Mesenchymal stem cell (in vitro differentiated cells and primary cell): ENCODE data around the gene WNT11. TPM values are rescaled to one million over a fixed set of nuclear protein-coding genes. Genes with fewer than 3 reads are reported as not detected.

Experiments
- DNase-seq: peaks from one replicate; pipeline ENCODE4 v3.0.0-alpha.2; 2013
- H2AFZ ChIP-seq: one replicate; pipeline ENCODE4 v1.6.1; 2013; ENCODE audit warnings: low read depth, mild to moderate bottlenecking, control low read depth, inconsistent platforms, low read length, moderate library complexity
- H2AK5ac ChIP-seq: 2 replicates; pipeline ENCODE4 v1.6.1; 2013; ENCODE audit warnings: low read length, moderate library complexity, mild to moderate bottlenecking, inconsistent platforms; ENCODE audit not compliant: severe bottlenecking
- H2BK120ac ChIP-seq: one replicate; pipeline ENCODE4 v1.6.1; 2013; ENCODE audit warnings: low read depth, mild to moderate bottlenecking, inconsistent platforms, low read length, moderate library complexity
- H2BK12ac ChIP-seq, 2 experiments: one replicate each; pipeline ENCODE4 v1.6.1; 2013; ENCODE audit warnings: inconsistent platforms in 2 of 2, low read length in 2 of 2, mild to moderate bottlenecking in 2 of 2, moderate library complexity in 2 of 2, control low read depth in 1 of 2
- H2BK15ac ChIP-seq: one replicate; pipeline ENCODE4 v1.6.1; 2013; ENCODE audit warnings: mild to moderate bottlenecking, low read depth, inconsistent platforms; ENCODE audit not compliant: poor library complexity, severe bottlenecking
- H2BK5ac ChIP-seq: 2 replicates; pipeline ENCODE4 v1.6.1; 2013; ENCODE audit warnings: low read depth, mild to moderate bottlenecking, low read length, control low read depth, inconsistent platforms; ENCODE audit not compliant: poor library complexity, severe bottlenecking
- H3K14ac ChIP-seq, 2 experiments: one replicate each; pipeline ENCODE4 v1.6.1; 2013; ENCODE audit warnings: inconsistent platforms in 2 of 2, low read length in 2 of 2, control low read depth in 1 of 2, mild to moderate bottlenecking in 1 of 2, moderate library complexity in 1 of 2
- H3K18ac ChIP-seq, 2 experiments: one replicate each; pipeline ENCODE4 v1.6.1; 2013; ENCODE audit warnings: inconsistent platforms in 2 of 2, low read length in 2 of 2, control low read depth in 1 of 2, low read depth in 1 of 2, mild to moderate bottlenecking in 1 of 2
- H3K23ac ChIP-seq, 2 experiments: one replicate each; pipeline ENCODE4 v1.6.1; 2013; ENCODE audit warnings: inconsistent platforms in 2 of 2, low read length in 2 of 2, mild to moderate bottlenecking in 2 of 2, moderate library complexity in 2 of 2, control low read depth in 1 of 2
- H3K27ac ChIP-seq: 2 replicates; pipeline ENCODE4 v1.5.1; 2013; ENCODE audit warnings: mild to moderate bottlenecking, moderate library complexity, low read length, control low read depth, inconsistent platforms; ENCODE audit not compliant: poor library complexity, severe bottlenecking
- H3K27me3 ChIP-seq, 2 experiments: 2 replicates each; pipeline versions ENCODE4 v1.6.1 to v1.7.0; 2013; ENCODE audit warnings: low read length in 2 of 2, mild to moderate bottlenecking in 2 of 2, moderate library complexity in 2 of 2, control low read depth in 1 of 2, inconsistent platforms in 1 of 2; ENCODE audit not compliant: control insufficient read depth in 1 of 2, insufficient read depth in 1 of 2
- H3K36me3 ChIP-seq, 2 experiments: 2 replicates each; pipeline versions ENCODE4 v1.6.1 to v1.7.0; 2013; ENCODE audit warnings: low read length in 2 of 2, control low read depth in 1 of 2, inconsistent platforms in 1 of 2, low read depth in 1 of 2, mild to moderate bottlenecking in 1 of 2; ENCODE audit not compliant: insufficient read depth in 2 of 2, control insufficient read depth in 1 of 2
- H3K4ac ChIP-seq, 2 experiments: one replicate each; pipeline ENCODE4 v1.6.1; 2013; ENCODE audit warnings: inconsistent platforms in 2 of 2, low read length in 2 of 2, mild to moderate bottlenecking in 2 of 2, moderate library complexity in 2 of 2, control low read depth in 1 of 2, low read depth in 1 of 2
- H3K4me1 ChIP-seq: 2 replicates; pipeline ENCODE4 v1.6.1; 2013; ENCODE audit warnings: low read depth, low read length, control low read depth; ENCODE audit not compliant: control insufficient read depth, insufficient read depth
- H3K4me2 ChIP-seq: 2 replicates; pipeline ENCODE4 v1.6.1; 2013; ENCODE audit warnings: low read length, mild to moderate bottlenecking, inconsistent platforms; ENCODE audit not compliant: poor library complexity, severe bottlenecking
- H3K4me3 ChIP-seq, 2 experiments: 2 replicates each; pipeline versions ENCODE4 v1.5.1 to v1.7.0; 2013; ENCODE audit warnings: low read length in 2 of 2, mild to moderate bottlenecking in 2 of 2, control low read depth in 1 of 2, low read depth in 1 of 2; ENCODE audit not compliant: insufficient read depth in 1 of 2
- H3K79me1 ChIP-seq: replicated peaks from 2 replicates; pipeline ENCODE4 v1.6.1; 2013; ENCODE audit warnings: mild to moderate bottlenecking, control low read depth, low read length, inconsistent platforms; ENCODE audit not compliant: poor library complexity, severe bottlenecking
- H3K9ac ChIP-seq: 2 replicates; pipeline ENCODE4 v1.7.0; 2013; ENCODE audit warnings: mild to moderate bottlenecking, low read length, moderate library complexity
- H3K9me3 ChIP-seq: 2 replicates; pipeline ENCODE4 v1.7.0; 2013; ENCODE audit warnings: mild to moderate bottlenecking, low read length; ENCODE audit not compliant: control insufficient read depth
- H4K8ac ChIP-seq: one replicate; pipeline ENCODE4 v1.6.1; 2013; ENCODE audit warnings: inconsistent platforms, mild to moderate bottlenecking, low read length, moderate library complexity
- H4K91ac ChIP-seq: one replicate; pipeline ENCODE4 v1.6.1; 2013; ENCODE audit warnings: mild to moderate bottlenecking, low read length, inconsistent platforms
- WGBS: methylation state at CpG from one replicate; pipeline ENCODE4 v1.1.7; 2013; ENCODE audit warnings: mixed read lengths; 5-methylcytosine and 5-hydroxymethylcytosine counted together
- polyA plus RNA-seq, 2 experiments: library from polyadenylated mRNA; stranded (reverse); fragments of 200-250 nt; gene quantifications; one replicate each; pipeline ENCODE4 v1.2.3, GENCODE V29; 2013

WNT11 gene
- polyA plus RNA-seq (2013, experiment 1 of 2): not detected
- polyA plus RNA-seq (2013, experiment 2 of 2): not detected

GRCh38 chr11:76206327-76207081 lies at the start of gene WNT11:
Gene WNT11 (minus strand): TSS chr11:76206502. CDS start chr11:76206407, 95 bp downstream.
- H3K9me3 ChIP-seq: no peaks in the 10 kb centered on the region
- H2AK5ac ChIP-seq: no peak within 1 kb of the TSS
- H2BK120ac ChIP-seq: no peak within 1 kb of the TSS
- peak within 1 kb of the TSS; percentile 71 for H3K4me2 ChIP-seq
- H3K23ac ChIP-seq: no peak within 1 kb of the TSS
- no peak within 1 kb of the TSS for H4K91ac ChIP-seq
- H3K79me1 ChIP-seq: no peaks in the 10 kb centered on the region
- WGBS: under 1% methylated on average over 58 of the region's 80 CpGs
- peak within 1 kb of the TSS; percentile 2 for H4K8ac ChIP-seq
- H2BK15ac ChIP-seq: no peak within 1 kb of the TSS
- H3K9ac ChIP-seq: peak within 1 kb of the TSS; percentile 74
- H3K27ac ChIP-seq: no peak within 1 kb of the TSS
- peak within 1 kb of the TSS; percentile 38 to 78 for H3K4me3 ChIP-seq
- no peak within 1 kb of the TSS for H2AFZ ChIP-seq
- H3K4ac ChIP-seq: no peak within 1 kb of the TSS
- H2BK5ac ChIP-seq: no peak within 1 kb of the TSS
- peaks cover 42 to 85% of the 10 kb centered on the region in 2 experiments for H3K27me3 ChIP-seq
- H2BK12ac ChIP-seq: no peak within 1 kb of the TSS
- no peaks in the 10 kb centered on the region for H3K36me3 ChIP-seq
- peak; percentile 43 for DNase-seq
- H3K14ac ChIP-seq: no peak within 1 kb of the TSS
- H3K18ac ChIP-seq: no peak within 1 kb of the TSS
- peaks cover 53% of the 10 kb centered on the region for H3K4me1 ChIP-seq

GRCh38 chr11:76253416-76253815 lies 47.1 kb upstream of the WNT11 start:
- no peak overlapping the region for H3K23ac ChIP-seq
- no peak overlapping the region for H3K4me2 ChIP-seq
- H2AFZ ChIP-seq: no peak overlapping the region
- no peak overlapping the region for H2BK15ac ChIP-seq
- no peak overlapping the region for H4K91ac ChIP-seq
- no peak overlapping the region for H3K14ac ChIP-seq
- H3K4me3 ChIP-seq: no peak overlapping the region
- no peak overlapping the region for H2BK120ac ChIP-seq
- H2AK5ac ChIP-seq: no peak overlapping the region
- no peak overlapping the region for H2BK5ac ChIP-seq
- 92% methylated on average over 9 of the region's 9 CpGs for WGBS
- DNase-seq: no peak
- H3K9me3 ChIP-seq: peaks cover 9% of the 10 kb centered on the region
- H3K27me3 ChIP-seq: peaks cover 49 to 93% of the 10 kb centered on the region in 2 experiments
- H4K8ac ChIP-seq: no peak overlapping the region
- no peak overlapping the region for H2BK12ac ChIP-seq
- H3K36me3 ChIP-seq: no peaks in the 10 kb centered on the region
- no peak overlapping the region for H3K9ac ChIP-seq
- no peaks in the 10 kb centered on the region for H3K4me1 ChIP-seq
- H3K18ac ChIP-seq: no peak overlapping the region
- no peaks in the 10 kb centered on the region for H3K79me1 ChIP-seq
- H3K27ac ChIP-seq: no peak overlapping the region
- H3K4ac ChIP-seq: no peak overlapping the region

- Histone ChIP-seq H3K79me1 (no peaks in the 10 kb centered on the region), H3K27ac (no peak overlapping the region), H2BK5ac (no peak overlapping the region), H2AK5ac (no peak overlapping the region), H3K23ac (no peak overlapping the region), H3K4me2 (no peak overlapping the region), H2BK12ac (no peak overlapping the region), H3K18ac (no peak overlapping the region), H3K9me3 (peaks cover 9% of the 10 kb centered on the region), H3K9ac (no peak overlapping the region), H2BK15ac (no peak overlapping the region), H3K36me3 (no peaks in the 10 kb centered on the region), H3K4me3 (no peak overlapping the region), H4K8ac (no peak overlapping the region), H4K91ac (no peak overlapping the region), H3K4ac (no peak overlapping the region), H3K14ac (no peak overlapping the region), H2BK120ac (no peak overlapping the region), H3K27me3 (peaks cover 55 to 85% of the 10 kb centered on the region in 2 experiments), H3K4me1 (no peaks in the 10 kb centered on the region), H2AFZ (no peak overlapping the region)
- DNase-seq: no peak
- 47% methylated on average over 9 of the region's 9 CpGs for WGBS
Measured at GRCh38 chr11:76252631-76253070, 46.3 kb upstream of the WNT11 start.

DNA sequence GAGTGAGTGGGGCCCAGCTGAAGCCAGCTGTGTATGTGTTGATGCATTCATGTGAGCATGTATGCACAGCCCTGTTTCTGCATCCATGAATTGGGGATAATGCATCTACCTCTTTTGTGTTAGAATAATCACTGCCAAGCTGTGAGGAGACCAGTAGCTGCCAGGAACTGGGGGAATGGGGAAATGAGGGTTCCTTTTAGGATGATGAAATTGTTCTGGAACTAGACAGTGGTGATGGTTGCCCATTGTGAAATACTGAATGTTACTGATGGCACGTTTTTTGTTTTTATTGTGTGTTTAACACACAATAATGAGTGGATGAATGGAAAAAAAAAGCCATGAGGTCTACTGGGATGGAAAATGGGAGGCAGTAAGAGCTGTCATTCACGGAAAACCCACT lies 45.3 kb upstream of the WNT11 start:
- Histone ChIP-seq H2BK12ac (no peak overlapping the region), H3K14ac (no peak overlapping the region), H3K36me3 (no peaks in the 10 kb centered on the region), H2AFZ (no peak overlapping the region), H3K27me3 (peaks cover 50 to 80% of the 10 kb centered on the region in 2 experiments), H3K4me3 (no peak overlapping the region), H3K4me1 (no peaks in the 10 kb centered on the region), H2BK15ac (no peak overlapping the region), H2AK5ac (no peak overlapping the region), H3K23ac (no peak overlapping the region), H4K8ac (no peak overlapping the region), H3K27ac (no peak overlapping the region), H3K18ac (no peak overlapping the region), H3K79me1 (no peaks in the 10 kb centered on the region), H3K9ac (no peak overlapping the region), H3K4ac (no peak overlapping the region), H2BK120ac (no peak overlapping the region), H3K4me2 (no peak overlapping the region), H2BK5ac (no peak overlapping the region), H3K9me3 (peaks cover 9% of the 10 kb centered on the region), H4K91ac (no peak overlapping the region)
- no peak for DNase-seq
- 32% methylated on average over 2 of the region's 2 CpGs for WGBS
